Measurements from ENCODE around the gene ST6GAL1. TPM values are rescaled to one million over a fixed set of nuclear protein-coding genes. Genes with fewer than 3 reads are reported as not detected.
A peak's percentile ranks its signal among the peaks of the same experiment; 100 is the strongest.
"Not testable (repeated sequence)": the region's sequence is repeated elsewhere in the genome, so short reads cannot be mapped to it uniquely, and the experiment has no call there.

Gene ST6GAL1, protein sequence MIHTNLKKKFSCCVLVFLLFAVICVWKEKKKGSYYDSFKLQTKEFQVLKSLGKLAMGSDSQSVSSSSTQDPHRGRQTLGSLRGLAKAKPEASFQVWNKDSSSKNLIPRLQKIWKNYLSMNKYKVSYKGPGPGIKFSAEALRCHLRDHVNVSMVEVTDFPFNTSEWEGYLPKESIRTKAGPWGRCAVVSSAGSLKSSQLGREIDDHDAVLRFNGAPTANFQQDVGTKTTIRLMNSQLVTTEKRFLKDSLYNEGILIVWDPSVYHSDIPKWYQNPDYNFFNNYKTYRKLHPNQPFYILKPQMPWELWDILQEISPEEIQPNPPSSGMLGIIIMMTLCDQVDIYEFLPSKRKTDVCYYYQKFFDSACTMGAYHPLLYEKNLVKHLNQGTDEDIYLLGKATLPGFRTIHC
- total RNA-seq: 32.5 and 85.3 TPM in 2 replicates

DNA sequence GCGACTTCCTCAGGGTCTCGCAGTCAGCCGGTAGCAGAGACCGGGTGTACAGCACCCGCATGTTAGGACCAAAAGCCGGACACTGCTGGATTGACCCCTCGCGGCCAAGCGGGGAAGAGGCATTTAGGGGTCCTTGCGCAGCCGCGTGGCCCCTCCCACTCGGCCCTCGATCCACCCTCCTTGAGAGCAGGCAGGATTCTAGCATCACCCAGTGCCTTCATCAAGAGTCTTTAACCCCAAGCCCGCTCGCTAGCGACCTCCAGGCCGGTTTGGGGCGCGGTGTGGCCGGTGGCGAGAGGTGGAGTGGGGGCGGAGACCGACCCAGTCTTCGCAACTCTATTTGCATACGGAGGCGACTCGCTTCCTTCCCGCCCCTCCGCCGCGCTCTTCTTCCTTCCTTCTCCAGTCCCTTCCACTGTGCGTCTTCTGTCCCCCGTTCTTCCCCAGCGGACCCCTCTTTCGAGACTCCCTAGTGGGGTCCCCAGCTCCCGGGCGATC is at the start of gene ST6GAL1:
Gene ST6GAL1 (plus strand): TSS at position 384 of the 498 bp plus-strand sequence. CDS start 112,178 bp downstream, outside the sequence.
- peak; percentile 36 to 82 for DNase-seq (ENCODE audit: low read depth in 2 of 2)

GRCh38 chr3:186882150-186882524 is 48.2 kb upstream of the ST6GAL1 start:
- DNase-seq (ENCODE audit: low read depth in 2 of 2): no peak

DNA sequence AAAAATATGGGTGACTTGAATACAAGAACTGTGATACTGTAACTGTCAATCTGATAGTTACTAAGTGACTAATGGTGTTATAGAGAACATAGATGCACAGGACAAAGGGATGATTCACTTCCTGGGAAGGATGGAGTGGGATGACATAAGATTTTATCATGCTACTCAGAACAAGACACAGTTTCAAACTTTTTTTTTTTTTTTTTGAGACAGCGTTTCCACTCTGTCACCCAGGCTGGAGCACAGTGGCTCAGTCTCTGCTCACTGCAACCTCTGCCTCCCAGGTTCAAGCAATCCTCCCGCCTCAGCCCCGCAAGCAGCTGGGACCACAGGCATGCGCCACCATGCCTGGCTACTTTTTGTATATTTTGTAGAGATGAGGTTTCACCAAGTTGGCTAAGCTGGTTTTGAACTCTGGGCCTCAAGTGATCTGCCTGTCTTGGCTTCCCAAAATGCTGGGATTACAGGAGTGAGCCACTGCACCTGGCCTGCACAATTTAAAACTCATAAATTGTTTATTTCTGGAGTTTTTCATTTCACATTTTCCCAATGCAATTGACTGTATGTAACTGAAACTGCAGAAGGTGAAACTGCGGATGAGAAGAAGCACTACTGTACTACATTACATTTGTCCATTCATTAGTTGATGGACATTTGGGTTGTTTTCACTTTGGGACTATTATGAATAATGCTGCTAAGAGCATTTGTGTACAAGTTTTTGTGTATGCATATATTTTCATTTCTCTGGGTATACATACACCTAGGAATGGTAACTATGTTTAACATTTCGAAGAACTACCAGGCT is 47.2 kb upstream of the ST6GAL1 start:
- DNase-seq (ENCODE audit: low read depth in 2 of 2): peak; percentile 34 to 89

- no peak for DNase-seq (ENCODE audit: low read depth in 2 of 2)
Measured at GRCh38 chr3:186883686-186884058, 46.7 kb upstream of the ST6GAL1 start.

DNA sequence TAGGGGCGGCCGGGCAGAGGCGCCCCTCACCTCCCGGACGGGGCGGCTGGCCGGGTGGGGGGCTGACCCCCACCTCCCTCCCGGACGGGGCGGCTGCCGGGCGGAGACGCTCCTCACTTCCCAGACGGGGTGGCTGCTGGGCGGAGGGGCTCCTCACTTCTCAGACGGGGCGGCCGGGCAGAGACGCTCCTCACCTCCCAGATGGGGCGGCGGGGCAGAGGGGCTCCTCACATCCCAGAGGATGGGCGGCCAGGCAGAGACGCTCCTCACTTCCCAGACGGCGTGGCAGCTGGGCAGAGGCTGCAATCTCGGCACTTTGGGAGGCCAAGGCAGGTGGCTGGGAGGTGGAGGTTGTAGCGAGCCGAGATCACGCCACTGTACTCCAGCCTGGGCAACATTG is 45.5 kb upstream of the ST6GAL1 start:
- not testable (repeated sequence) for DNase-seq (ENCODE audit: low read depth in 2 of 2)

- no peak for DNase-seq (ENCODE audit: low read depth in 2 of 2)
Measured at GRCh38 chr3:186886202-186886981, 43.9 kb upstream of the ST6GAL1 start.

GRCh38 chr3:186887507-186887938 is 42.8 kb upstream of the ST6GAL1 start:
- not testable (repeated sequence) for DNase-seq (ENCODE audit: low read depth in 2 of 2)

DNA sequence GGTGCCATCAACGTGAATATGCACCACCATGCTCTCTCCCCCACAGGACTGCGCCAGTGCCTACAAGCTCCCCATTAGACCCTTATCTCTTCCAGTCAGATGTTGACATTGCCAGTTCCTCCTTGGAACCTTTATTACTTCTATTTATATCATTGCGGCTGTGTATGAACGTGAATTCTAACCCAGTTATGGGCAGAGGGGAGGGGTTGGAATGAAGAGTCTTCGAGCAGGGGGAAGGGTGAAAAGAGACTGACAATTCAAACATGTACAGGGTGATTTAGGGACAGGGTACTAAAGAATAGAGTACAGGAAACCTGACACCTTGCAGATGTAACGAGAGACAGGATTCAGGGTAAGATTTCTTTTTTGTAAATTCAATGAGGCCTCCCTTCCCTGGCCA is 41.8 kb upstream of the ST6GAL1 start:
- peak in 1 of 2 donors; percentile 69 for DNase-seq (ENCODE audit: low read depth in 2 of 2)

GRCh38 chr3:186889698-186890097 is 40.6 kb upstream of the ST6GAL1 start:
- DNase-seq (ENCODE audit: low read depth in 2 of 2): not testable (repeated sequence)

DNA sequence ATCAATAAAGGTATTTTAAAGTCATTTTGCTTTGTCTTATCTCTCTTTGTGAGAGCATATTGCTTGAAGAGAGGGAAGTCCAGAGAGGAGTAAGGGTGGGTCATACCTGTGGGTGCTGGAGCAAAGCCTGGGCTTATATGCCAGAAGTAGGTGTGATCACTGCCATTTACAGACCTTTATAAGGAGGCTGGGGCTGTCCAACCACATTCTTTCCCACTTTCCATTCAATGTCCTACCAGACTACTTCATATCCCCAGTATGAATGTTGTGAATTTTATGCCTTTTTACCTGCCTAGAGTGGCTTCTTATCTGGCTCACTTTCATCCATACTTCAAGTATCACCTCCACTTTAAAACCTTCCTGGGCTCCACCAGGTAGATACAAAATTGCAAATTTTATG is 39.4 kb upstream of the ST6GAL1 start:
- DNase-seq (ENCODE audit: low read depth in 2 of 2): no peak

DNA sequence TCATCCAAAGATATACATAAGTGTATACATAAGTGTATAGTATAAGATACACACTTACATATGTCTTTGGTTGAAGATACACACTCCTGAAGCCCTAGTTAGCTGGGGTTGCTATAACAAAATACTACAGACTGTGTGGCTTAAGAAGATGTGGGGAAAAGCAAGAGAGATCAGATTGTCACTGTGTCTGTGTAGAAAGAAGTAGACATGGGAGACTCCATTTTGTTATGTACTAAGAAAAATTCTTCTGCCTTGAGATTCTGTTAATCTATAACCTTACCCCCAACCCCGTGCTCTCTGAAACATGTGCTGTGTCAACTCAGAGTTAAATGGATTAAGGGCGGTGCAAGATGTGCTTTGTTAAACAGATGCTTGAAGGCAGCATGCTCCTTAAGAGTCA is 37.3 kb upstream of the ST6GAL1 start:
- not testable (repeated sequence) for DNase-seq (ENCODE audit: low read depth in 2 of 2)

GRCh38 chr3:186895406-186895805 is 34.9 kb upstream of the ST6GAL1 start:
- DNase-seq (ENCODE audit: low read depth in 2 of 2): no peak

- DNase-seq (ENCODE audit: low read depth in 2 of 2): no peak
Measured at GRCh38 chr3:186896006-186896405, 34.3 kb upstream of the ST6GAL1 start.

- no peak for DNase-seq (ENCODE audit: low read depth in 2 of 2)
Measured at GRCh38 chr3:186896875-186897274, 33.5 kb upstream of the ST6GAL1 start.

DNA sequence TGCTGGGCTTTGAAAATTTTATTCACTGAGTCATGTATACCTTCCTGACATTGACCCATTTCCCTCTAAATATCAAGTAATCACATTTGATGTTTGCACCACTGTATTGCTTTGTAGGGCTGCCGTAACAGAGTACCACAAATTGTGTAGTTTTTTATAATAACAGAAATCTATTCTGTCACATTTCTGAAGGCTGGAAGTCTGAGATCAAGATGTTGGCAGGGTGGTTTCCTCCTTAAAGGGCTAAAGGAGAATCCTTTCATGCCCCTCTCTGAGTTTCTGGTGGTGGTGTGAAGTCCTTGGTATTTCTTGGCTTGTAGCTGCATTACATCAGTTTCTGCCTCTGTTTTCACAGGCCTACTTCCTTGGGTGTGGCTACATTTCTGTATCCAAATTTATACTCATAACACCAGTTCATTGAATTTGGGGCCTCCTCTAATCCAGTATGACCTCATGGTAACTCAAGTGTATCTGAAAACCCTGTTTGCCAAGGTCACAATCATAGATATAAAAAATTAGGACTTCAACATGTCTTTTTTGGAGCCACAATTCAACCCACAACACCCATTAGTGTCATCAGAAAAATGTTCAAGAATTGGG is 29.1 kb upstream of the ST6GAL1 start:
- DNase-seq (ENCODE audit: low read depth in 2 of 2): peak in 1 of 2 donors; percentile 32

DNA sequence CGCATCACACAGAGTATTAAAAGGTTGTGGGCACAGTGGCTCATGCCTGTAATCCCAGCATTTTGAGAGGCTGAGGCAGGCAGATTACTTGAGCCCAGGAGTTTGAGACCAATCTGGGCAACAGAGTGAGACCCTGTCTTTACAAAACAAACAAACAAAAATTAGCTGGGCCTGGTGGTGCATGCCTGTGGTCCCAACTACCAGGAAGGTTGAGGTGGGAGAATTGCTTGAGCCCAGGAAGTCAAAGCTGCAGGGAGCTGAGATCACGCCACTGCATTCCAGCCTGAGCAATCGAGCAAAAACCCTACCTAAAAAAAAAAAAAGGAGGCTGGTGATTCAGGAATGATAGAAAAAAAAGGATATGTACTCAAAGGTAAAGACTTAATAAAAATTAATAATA is 28.2 kb upstream of the ST6GAL1 start:
- no peak for DNase-seq (ENCODE audit: low read depth in 2 of 2)

DNA sequence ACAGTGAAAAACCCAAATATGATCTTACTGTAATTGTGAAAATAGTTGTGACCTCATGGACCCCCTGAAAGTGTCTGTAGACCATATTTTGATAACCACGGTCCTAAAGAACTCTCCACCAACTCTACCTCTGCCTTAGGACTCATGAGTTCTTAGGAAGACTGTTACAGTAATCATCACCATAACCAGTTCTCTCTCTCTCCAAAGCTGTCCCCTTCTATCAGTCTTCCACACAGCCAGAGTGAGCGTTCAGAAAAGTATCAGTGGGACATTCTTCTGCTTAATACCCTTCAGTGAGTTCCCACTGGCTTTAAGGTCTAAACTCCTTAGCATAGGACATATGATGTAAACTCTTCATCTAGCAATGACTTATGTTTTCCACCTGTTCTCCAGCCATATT is 27.6 kb upstream of the ST6GAL1 start:
- no peak for DNase-seq (ENCODE audit: low read depth in 2 of 2)

- not testable (repeated sequence) for DNase-seq (ENCODE audit: low read depth in 2 of 2)
Measured at GRCh38 chr3:186903676-186904075, 26.6 kb upstream of the ST6GAL1 start.

DNA sequence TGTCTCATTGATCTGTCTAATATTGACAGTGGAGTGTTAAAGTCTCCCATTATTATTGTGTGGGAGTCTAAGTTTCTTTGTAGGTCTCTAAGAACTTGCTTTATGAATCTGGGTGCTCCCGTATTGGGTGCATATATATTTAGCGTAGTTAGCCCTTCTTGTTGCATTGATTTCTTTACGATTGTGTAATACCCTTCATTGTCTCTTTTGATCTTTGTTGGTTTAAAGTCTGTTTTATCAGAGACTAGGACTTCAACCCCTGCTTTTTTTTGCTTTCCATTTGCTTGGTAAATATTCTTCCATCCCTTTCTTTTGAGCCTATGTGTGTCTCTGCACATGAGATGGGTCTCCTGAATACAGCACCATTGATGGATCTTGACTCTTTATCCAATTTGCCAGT is 23.3 kb upstream of the ST6GAL1 start:
- not testable (repeated sequence) for DNase-seq (ENCODE audit: low read depth in 2 of 2)

- DNase-seq (ENCODE audit: low read depth in 2 of 2): no peak
Measured at GRCh38 chr3:186909078-186909853, 21.1 kb upstream of the ST6GAL1 start.

Data from dermis microvascular lymphatic vessel endothelial cell (primary cell).